Keratinocyte (primary cell): ENCODE data around the gene FAM13A.

ENCODE experiments used
- EZH2 ChIP-seq: IDR thresholded peaks from one replicate; pipeline ENCODE4 v1.6.1; 2012; ENCODE audit warnings: inconsistent platforms, mild to moderate bottlenecking, low read length, moderate library complexity
- TF ChIP-seq, protein P1 (sequence below), 3 experiments: IDR thresholded peaks in 1 of 3; conservative IDR thresholded peaks in 1 of 3; optimal IDR thresholded peaks in 1 of 3; 2 replicates in 2 of 3; 3 replicates in 1 of 3; pipeline versions ENCODE3 to v1.5.1; 2011; ENCODE audit warnings: low read length in 3 of 3, mild to moderate bottlenecking in 3 of 3, moderate library complexity in 2 of 3, control low read depth in 1 of 3, inconsistent platforms in 1 of 3; ENCODE audit not compliant: insufficient read depth in 2 of 3; ENCODE audit errors: extremely low read depth in 1 of 3

DNA sequence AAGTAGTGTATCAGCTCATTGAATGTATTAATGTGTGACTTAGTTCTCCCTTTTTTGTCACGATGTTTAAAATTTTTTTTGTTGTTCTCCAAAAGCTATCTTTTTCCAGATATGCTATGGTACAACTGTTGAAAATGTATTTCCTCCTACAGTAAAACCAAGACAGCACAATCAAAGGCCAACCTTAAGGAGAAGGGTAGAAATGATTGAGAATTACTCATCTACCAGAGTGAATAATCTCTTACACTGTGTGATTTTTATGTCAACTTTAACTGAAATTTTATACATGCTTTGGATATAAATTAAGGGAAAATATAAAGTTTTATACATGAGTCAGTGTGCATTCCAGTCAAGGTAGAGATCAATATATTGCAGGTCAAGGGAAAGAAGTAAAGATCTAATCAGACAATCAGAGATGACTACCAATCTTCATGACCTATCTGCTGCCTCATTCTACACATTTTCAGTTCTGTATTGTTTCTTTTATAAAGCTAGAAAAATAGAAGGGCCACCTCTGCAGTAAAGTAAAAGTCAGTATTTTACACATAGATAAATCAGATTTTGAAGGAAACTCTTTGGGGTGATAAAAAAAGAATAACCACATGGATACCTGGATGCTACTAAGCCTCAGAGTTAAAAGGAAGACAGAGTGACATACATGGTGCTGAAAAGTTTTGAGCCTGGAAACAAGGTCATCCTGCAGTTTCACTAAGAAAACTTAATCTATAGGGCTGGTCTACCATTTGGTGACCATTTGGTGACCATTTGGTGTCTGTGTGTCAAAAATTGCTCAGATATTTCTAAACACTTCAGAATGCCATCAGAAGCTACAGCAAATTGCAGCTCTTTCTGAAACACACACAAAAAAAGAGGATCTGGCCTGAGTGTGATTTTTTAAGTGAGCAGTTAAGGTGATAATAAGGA lies 1.6 kb downstream of the FAM13A start:
- TF ChIP-seq, protein P1, sequence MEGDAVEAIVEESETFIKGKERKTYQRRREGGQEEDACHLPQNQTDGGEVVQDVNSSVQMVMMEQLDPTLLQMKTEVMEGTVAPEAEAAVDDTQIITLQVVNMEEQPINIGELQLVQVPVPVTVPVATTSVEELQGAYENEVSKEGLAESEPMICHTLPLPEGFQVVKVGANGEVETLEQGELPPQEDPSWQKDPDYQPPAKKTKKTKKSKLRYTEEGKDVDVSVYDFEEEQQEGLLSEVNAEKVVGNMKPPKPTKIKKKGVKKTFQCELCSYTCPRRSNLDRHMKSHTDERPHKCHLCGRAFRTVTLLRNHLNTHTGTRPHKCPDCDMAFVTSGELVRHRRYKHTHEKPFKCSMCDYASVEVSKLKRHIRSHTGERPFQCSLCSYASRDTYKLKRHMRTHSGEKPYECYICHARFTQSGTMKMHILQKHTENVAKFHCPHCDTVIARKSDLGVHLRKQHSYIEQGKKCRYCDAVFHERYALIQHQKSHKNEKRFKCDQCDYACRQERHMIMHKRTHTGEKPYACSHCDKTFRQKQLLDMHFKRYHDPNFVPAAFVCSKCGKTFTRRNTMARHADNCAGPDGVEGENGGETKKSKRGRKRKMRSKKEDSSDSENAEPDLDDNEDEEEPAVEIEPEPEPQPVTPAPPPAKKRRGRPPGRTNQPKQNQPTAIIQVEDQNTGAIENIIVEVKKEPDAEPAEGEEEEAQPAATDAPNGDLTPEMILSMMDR (optimal IDR thresholded peaks at IDR 0.05 in 1 of 3, IDR thresholded peaks at IDR 0.05 in 1 of 3, conservative IDR thresholded peaks at IDR 0.05 in 1 of 3; ENCODE audit: extremely low read depth in 1 of 3, insufficient read depth in 2 of 3, low read length in 3 of 3) = no peak
- TF ChIP-seq EZH2 = no peak
